Omental fat pad (tissue), 4 donors: ENCODE results near the gene OR5T3. TPM values are rescaled to one million over a fixed set of nuclear protein-coding genes. Genes with fewer than 3 reads are reported as not detected.

Experiments used
- ATAC-seq: fragments of 150-250 bp; one replicate; pipeline ENCODE4 v1.9.1; 2016; ENCODE audit warnings: mild to moderate bottlenecking, moderate library complexity; ENCODE audit not compliant: low FRiP score
- DNase-seq: peaks from one replicate; pipeline ENCODE4 v3.0.0-alpha.2; 2019; ENCODE audit warnings: low spot score
- total RNA-seq, 4 donors: library from RNA; depleted of rRNA; stranded (reverse); fragments of >200 nt; gene quantifications; one replicate each; pipeline ENCODE4 v1.1.0, GENCODE V29; 2016
- TF ChIP-seq, protein P1 (sequence below), 3 donors: fragments of 450-650 bp; IDR thresholded peaks; one replicate each; pipeline ENCODE4 v1.5.1; 2016 to 2017; ENCODE audit warnings: antibody characterized with exemption in 3 of 3, mild to moderate bottlenecking in 3 of 3, moderate library complexity in 2 of 3

OR5T3 gene
- total RNA-seq, 4 donors from 2014 or later = not detected

DNA sequence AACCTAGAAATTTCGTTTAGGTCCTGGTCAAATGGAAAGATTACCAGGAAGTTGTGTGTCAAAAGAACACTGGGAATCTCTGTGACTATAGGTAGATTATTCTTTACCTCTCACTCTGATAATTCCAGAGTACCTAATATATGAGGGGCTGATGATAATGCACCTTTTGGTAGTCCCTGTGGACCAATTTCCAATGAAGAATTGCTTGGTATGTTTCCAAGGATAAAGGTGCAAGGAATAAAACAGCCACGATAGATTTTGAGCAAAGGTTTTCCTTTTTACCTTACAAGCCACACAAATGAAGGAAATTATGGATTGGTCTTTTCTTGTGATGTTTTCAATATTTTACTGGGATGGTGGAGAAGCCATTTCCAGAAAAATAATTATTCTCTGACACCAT is 40.1 kb downstream of the OR5T3 start, which contains the start of gene OR8H1:
Gene OR8H1 (minus strand): TSS at position 101 of the 400 bp plus-strand sequence. CDS start 1,192 bp downstream, outside the sequence.
- TF ChIP-seq, protein P1, sequence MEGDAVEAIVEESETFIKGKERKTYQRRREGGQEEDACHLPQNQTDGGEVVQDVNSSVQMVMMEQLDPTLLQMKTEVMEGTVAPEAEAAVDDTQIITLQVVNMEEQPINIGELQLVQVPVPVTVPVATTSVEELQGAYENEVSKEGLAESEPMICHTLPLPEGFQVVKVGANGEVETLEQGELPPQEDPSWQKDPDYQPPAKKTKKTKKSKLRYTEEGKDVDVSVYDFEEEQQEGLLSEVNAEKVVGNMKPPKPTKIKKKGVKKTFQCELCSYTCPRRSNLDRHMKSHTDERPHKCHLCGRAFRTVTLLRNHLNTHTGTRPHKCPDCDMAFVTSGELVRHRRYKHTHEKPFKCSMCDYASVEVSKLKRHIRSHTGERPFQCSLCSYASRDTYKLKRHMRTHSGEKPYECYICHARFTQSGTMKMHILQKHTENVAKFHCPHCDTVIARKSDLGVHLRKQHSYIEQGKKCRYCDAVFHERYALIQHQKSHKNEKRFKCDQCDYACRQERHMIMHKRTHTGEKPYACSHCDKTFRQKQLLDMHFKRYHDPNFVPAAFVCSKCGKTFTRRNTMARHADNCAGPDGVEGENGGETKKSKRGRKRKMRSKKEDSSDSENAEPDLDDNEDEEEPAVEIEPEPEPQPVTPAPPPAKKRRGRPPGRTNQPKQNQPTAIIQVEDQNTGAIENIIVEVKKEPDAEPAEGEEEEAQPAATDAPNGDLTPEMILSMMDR (IDR thresholded peaks at IDR 0.05) = no peak
- ATAC-seq (no peak), DNase-seq (no peak)

DNA sequence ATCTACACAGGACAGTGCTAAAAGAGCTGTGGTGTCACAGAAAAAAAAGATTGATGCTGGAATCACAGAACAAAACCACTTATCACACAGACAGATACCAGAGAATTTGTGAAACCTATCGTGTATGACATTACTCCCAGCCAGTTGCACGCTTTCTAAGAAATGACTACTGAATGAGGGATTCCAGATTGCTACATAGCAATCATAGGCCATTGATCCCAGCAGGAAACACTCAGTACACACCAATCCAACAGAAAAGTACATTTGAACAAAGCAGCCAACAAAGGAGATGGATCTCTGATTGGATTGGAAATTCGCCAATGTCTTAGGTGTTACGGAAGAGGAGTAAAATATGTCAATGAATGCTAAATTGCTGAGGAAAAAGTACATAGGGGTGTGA is 44.8 kb downstream of the OR5T3 start:
- TF ChIP-seq, protein P1 (IDR thresholded peaks at IDR 0.05) = no peak
- ATAC-seq (no peak), DNase-seq (no peak)

Other genes with a start within 250 kb of the OR5T3 start
- not detected for gene OR5AS1, start 224.6 kb upstream of the OR5T3 start, total RNA-seq
- gene OR8I2, start 158.9 kb upstream of the OR5T3 start, total RNA-seq = not detected
- not detected for gene OR8H2, start 148.6 kb upstream of the OR5T3 start, total RNA-seq
- not detected for gene OR8H3, start 129.9 kb upstream of the OR5T3 start, total RNA-seq
- not detected for gene OR8J3, start 112.1 kb upstream of the OR5T3 start, total RNA-seq
- gene OR8K5, start 91.9 kb upstream of the OR5T3 start, total RNA-seq = not detected
- not detected for gene OR5J2, start 75.6 kb upstream of the OR5T3 start, total RNA-seq
- not detected for gene OR5T2, start 18.0 kb upstream of the OR5T3 start, total RNA-seq
- not detected for gene OR5T1, start 21.9 kb downstream of the OR5T3 start, total RNA-seq
- gene OR8H1, start 40.0 kb downstream of the OR5T3 start, total RNA-seq = not detected
- gene OR8K3, start 62.9 kb downstream of the OR5T3 start, total RNA-seq = not detected
- not detected for gene OR8K1, start 93.8 kb downstream of the OR5T3 start, total RNA-seq
- not detected for gene OR8J1, start 102.0 kb downstream of the OR5T3 start, total RNA-seq
- not detected for gene OR8U1, start 123.4 kb downstream of the OR5T3 start, total RNA-seq
- not detected for gene OR5AL1, start 160.4 kb downstream of the OR5T3 start, total RNA-seq
- gene OR5M3, start 221.1 kb downstream of the OR5T3 start, total RNA-seq = not detected
- gene OR5M8, start 239.1 kb downstream of the OR5T3 start, total RNA-seq = not detected